GM23248 (cell line): ENCODE data around the gene APH1B.

Experiments
- EZH2 ChIP-seq: fragments of 200-600 bp; sonication (generic); IDR thresholded peaks from 2 replicates; pipeline ENCODE4 v1.6.1; 2018; ENCODE audit warnings: antibody characterized with exemption, mild to moderate bottlenecking; ENCODE audit not compliant: insufficient read depth, poor library complexity, severe bottlenecking
- EZH2phosphoT487 ChIP-seq: fragments of 200-600 bp; sonication (generic); IDR thresholded peaks from 2 replicates; pipeline ENCODE4 v1.6.1; 2018; ENCODE audit warnings: antibody characterized with exemption, moderate library complexity, mild to moderate bottlenecking, low read depth; ENCODE audit not compliant: insufficient read depth

GRCh38 chr15:63243776-63244175 lies 33.6 kb upstream of the APH1B start:
- TF ChIP-seq EZH2 (no peak), EZH2phosphoT487 (no peak)
